WTC11 (cell line): ENCODE data around the gene CALML3. TPM values are rescaled to one million over a fixed set of nuclear protein-coding genes. Genes with fewer than 3 reads are reported as not detected.
"Not testable (repeated sequence)": the region's sequence is repeated elsewhere in the genome, so short reads cannot be mapped to it uniquely, and the experiment has no call there.

Experiments
- ATAC-seq: fragments of 200-7000 bp; cut with Tn5 transposase; 2 replicates; pipeline ENCODE4 v1.10.0; 2021; ENCODE audit warnings: mild to moderate bottlenecking, moderate library complexity
- Bru-seq: library from RNA; stranded (reverse); fragments of 400-500 nt; gene quantifications from one replicate; lab custom pipeline; 2021; lab: Mats Ljungman, UMichigan
- CTCF ChIA-PET: fragments of 300-600 bp; sonication (Branson Sonifier 250); formaldehyde crosslinking; loops from one replicate; lab custom pipeline; 2021; ENCODE audit warnings: antibody characterized with exemption; lab: Charles Lee
- POLR2A ChIA-PET: fragments of 350-600 bp; sonication (Branson Sonifier 250); formaldehyde crosslinking; loops from one replicate; lab custom pipeline; 2021; ENCODE audit warnings: antibody characterized with exemption; lab: Charles Lee
- DNase-seq: peaks from one replicate; pipeline ENCODE4 v3.0.0; 2021; ENCODE audit warnings: low spot score
- H3K27ac Mint-ChIP-seq: 2 replicates; pipeline ENCODE4 v1.8.0; 2021; ENCODE audit warnings: mixed read lengths
- H3K27me3 Mint-ChIP-seq: 2 replicates; pipeline ENCODE4 v1.8.0; 2021; ENCODE audit warnings: low read depth, mild to moderate bottlenecking, moderate library complexity, mixed read lengths
- H3K36me3 Mint-ChIP-seq: 2 replicates; pipeline ENCODE4 v1.8.0; 2021; ENCODE audit warnings: mixed read lengths
- H3K4me1 Mint-ChIP-seq: 2 replicates; pipeline ENCODE4 v1.8.0; 2022; ENCODE audit warnings: mixed read lengths
- H3K4me3 Mint-ChIP-seq: 2 replicates; pipeline ENCODE4 v1.8.0; 2021; ENCODE audit warnings: mild to moderate bottlenecking, moderate library complexity, mixed read lengths
- H3K9me3 Mint-ChIP-seq: 2 replicates; pipeline ENCODE4 v1.8.0; 2021; ENCODE audit warnings: mixed read lengths
- ATF1 ChIP-seq: sonication (generic); formaldehyde crosslinking; IDR thresholded peaks from 2 replicates; pipeline ENCODE4 v1.8.1; 2023; ENCODE audit warnings: mild to moderate bottlenecking, moderate library complexity, missing genetic modification reagents
- ELF4 ChIP-seq: sonication (generic); formaldehyde crosslinking; IDR thresholded peaks from 2 replicates; pipeline ENCODE4 v1.8.1; 2022; ENCODE audit warnings: low read depth, mild to moderate bottlenecking, moderate library complexity, missing genetic modification reagents
- MAX ChIP-seq: sonication (generic); formaldehyde crosslinking; IDR thresholded peaks from 2 replicates; pipeline ENCODE4 v1.8.0; 2022; ENCODE audit warnings: mild to moderate bottlenecking, missing genetic modification reagents
- NFE2L1 ChIP-seq: sonication (generic); formaldehyde crosslinking; IDR thresholded peaks from 2 replicates; pipeline ENCODE4 v1.8.1; 2023; ENCODE audit warnings: missing genetic modification reagents
- TEAD1 ChIP-seq: sonication (generic); formaldehyde crosslinking; IDR thresholded peaks from 2 replicates; pipeline ENCODE4 v1.8.0; 2022; ENCODE audit warnings: mild to moderate bottlenecking, missing genetic modification reagents
- TEAD4 ChIP-seq: sonication (generic); formaldehyde crosslinking; IDR thresholded peaks from 2 replicates; pipeline ENCODE4 v1.8.0; 2022; ENCODE audit warnings: mild to moderate bottlenecking, missing genetic modification reagents
- USF2 ChIP-seq: sonication (generic); formaldehyde crosslinking; IDR thresholded peaks from 2 replicates; pipeline ENCODE4 v1.8.1; 2023; ENCODE audit warnings: mild to moderate bottlenecking, missing genetic modification reagents, moderate library complexity
- ZBTB21 ChIP-seq: sonication (generic); formaldehyde crosslinking; IDR thresholded peaks from 2 replicates; pipeline ENCODE4 v1.8.1; 2023; ENCODE audit warnings: mild to moderate bottlenecking, missing genetic modification reagents, borderline replicate concordance
- ZNF512 ChIP-seq: sonication (generic); formaldehyde crosslinking; IDR thresholded peaks from 2 replicates; pipeline ENCODE4 v1.8.1; 2022; ENCODE audit warnings: missing genetic modification reagents, borderline replicate concordance
- long read RNA-seq, 3 experiments: library from RNA in 1 of 3; library from capped mRNA in 1 of 3; library from polyadenylated mRNA in 1 of 3; unstranded in 2 of 3; stranded (forward) in 1 of 3; transcript quantifications; one replicate each; pipeline ENCODE4 v2.0.0, GENCODE V29; 2021
- total RNA-seq: library from RNA; stranded (reverse); gene quantifications from 3 replicates; pipeline ENCODE4 v1.2.3, GENCODE V29; 2021
- TF ChIP-seq, protein P1 (sequence below): fragments of 250-450 bp; sonication (Bioruptor Pico); IDR thresholded peaks from 2 replicates; pipeline ENCODE4 v1.8.0; 2021; ENCODE audit warnings: mild to moderate bottlenecking
- TF ChIP-seq, protein P2 (sequence below): sonication (generic); formaldehyde crosslinking; IDR thresholded peaks from 2 replicates; pipeline ENCODE4 v1.8.0; 2023; ENCODE audit warnings: mild to moderate bottlenecking, missing genetic modification reagents
- TF ChIP-seq, protein P3 (sequence below): fragments of 250-450 bp; sonication (Bioruptor Pico); IDR thresholded peaks from 2 replicates; pipeline ENCODE4 v1.9.0; 2021; ENCODE audit warnings: mild to moderate bottlenecking, borderline replicate concordance

CALML3 gene
- total RNA-seq, result not detected in 3 replicates
- not detected for Bru-seq, nascent RNA
- long read RNA-seq, experiment 1, result 0 reads
- long read RNA-seq, experiment 2, result 0 reads
- long read RNA-seq, experiment 3, result 0 reads

- Mint-ChIP-seq H3K27me3 (peaks cover 4% of the 10 kb centered on the region), H3K36me3 (peaks cover 5% of the 10 kb centered on the region), H3K27ac (peak within 1 kb of the TSS; percentile 85; the same call in 1 of the 2 replicates), H3K9me3 (peaks cover 7% of the 10 kb centered on the region), H3K4me3 (no peak within 1 kb of the TSS), H3K4me1 (peaks cover 22% of the 10 kb centered on the region)
- POLR2A ChIA-PET, result no interaction called here
- DNase-seq (no peak), ATAC-seq (no peak)
- CTCF ChIA-PET, result interaction anchor here (1.2 kb wide), 1 partner anchor 98 kb away, joined by 4 read pairs; no protein-coding TSS in a partner anchor
- no peak for TF ChIP-seq USF2
- no peak for TF ChIP-seq ATF1
- no peak for TF ChIP-seq ZBTB21 (CRISPR knock-in tag)
- no peak for TF ChIP-seq ZNF512 (CRISPR knock-in tag)
- TF ChIP-seq, protein P1, sequence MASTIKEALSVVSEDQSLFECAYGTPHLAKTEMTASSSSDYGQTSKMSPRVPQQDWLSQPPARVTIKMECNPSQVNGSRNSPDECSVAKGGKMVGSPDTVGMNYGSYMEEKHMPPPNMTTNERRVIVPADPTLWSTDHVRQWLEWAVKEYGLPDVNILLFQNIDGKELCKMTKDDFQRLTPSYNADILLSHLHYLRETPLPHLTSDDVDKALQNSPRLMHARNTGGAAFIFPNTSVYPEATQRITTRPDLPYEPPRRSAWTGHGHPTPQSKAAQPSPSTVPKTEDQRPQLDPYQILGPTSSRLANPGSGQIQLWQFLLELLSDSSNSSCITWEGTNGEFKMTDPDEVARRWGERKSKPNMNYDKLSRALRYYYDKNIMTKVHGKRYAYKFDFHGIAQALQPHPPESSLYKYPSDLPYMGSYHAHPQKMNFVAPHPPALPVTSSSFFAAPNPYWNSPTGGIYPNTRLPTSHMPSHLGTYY, result no peak
- no peak for TF ChIP-seq NFE2L1
- no peak for TF ChIP-seq ELF4
Observed at GRCh38 chr10:5524641-5525560, at the start of gene CALML3. Gene CALML3, plus strand, starts transcription at chr10:5524961. Its CDS starts 125 bp downstream, at chr10:5525086.

DNA sequence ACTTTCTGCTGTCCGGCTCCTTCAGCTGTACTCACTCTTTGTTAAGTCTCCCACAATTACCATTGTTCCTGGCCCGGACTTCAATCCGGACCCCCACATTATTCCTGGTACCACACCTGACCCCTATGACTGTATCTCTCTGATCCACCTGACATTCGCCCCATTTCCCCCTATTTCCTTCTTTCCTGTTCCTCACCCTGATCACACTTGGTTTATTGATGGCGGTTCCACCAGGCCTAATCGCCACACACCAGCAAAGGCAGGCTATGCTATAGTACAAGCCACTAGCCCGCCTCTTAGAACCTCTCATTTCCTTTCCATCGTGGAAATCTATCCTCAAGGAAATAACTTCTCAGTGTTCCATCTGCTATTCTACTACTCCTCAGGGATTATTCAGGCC, 49.7 kb upstream of the CALML3 start:
- Mint-ChIP-seq H3K27me3 (peaks cover 14% of the 10 kb centered on the region; the same call in 1 of the 2 replicates), H3K36me3 (peaks cover 28% of the 10 kb centered on the region), H3K9me3 (peaks cover 26% of the 10 kb centered on the region)
- DNase-seq, ATAC-seq, H3K27ac Mint-ChIP-seq, H3K4me3 Mint-ChIP-seq, H3K4me1 Mint-ChIP-seq, CTCF ChIA-PET, POLR2A ChIA-PET: not testable (repeated sequence)

- ChIA-PET CTCF (interaction anchor here (0.8 to 1.7 kb wide), 7 partner anchors 9 to 154 kb away, joined by 3 to 10 read pairs (median 4); no protein-coding TSS in a partner anchor), POLR2A (interaction anchor here (0.6 to 1.6 kb wide), 5 partner anchors 9 to 413 kb away, joined by 3 to 5 read pairs (median 4); partner anchors contain the start of gene ANKRD16)
- not testable (repeated sequence) for H3K4me1 Mint-ChIP-seq, H3K27me3 Mint-ChIP-seq, H3K27ac Mint-ChIP-seq, ATAC-seq, DNase-seq
- peak overlapping the region; percentile 20; the same call in 1 of the 2 replicates for H3K4me3 Mint-ChIP-seq
- H3K9me3 Mint-ChIP-seq, result peaks cover 18% of the 10 kb centered on the region
- peaks cover 21% of the 10 kb centered on the region for H3K36me3 Mint-ChIP-seq
- TF ChIP-seq TEAD1 (peak; percentile 87; the same call in 1 of the 2 replicates), TEAD4 (CRISPR knock-in tag) (peak; percentile 31; the same call in 1 of the 2 replicates), MAX (CRISPR knock-in tag) (0 out of 2 replicates have a peak, but pooled peaks have one; percentile 25)
- TF ChIP-seq, protein P2, sequence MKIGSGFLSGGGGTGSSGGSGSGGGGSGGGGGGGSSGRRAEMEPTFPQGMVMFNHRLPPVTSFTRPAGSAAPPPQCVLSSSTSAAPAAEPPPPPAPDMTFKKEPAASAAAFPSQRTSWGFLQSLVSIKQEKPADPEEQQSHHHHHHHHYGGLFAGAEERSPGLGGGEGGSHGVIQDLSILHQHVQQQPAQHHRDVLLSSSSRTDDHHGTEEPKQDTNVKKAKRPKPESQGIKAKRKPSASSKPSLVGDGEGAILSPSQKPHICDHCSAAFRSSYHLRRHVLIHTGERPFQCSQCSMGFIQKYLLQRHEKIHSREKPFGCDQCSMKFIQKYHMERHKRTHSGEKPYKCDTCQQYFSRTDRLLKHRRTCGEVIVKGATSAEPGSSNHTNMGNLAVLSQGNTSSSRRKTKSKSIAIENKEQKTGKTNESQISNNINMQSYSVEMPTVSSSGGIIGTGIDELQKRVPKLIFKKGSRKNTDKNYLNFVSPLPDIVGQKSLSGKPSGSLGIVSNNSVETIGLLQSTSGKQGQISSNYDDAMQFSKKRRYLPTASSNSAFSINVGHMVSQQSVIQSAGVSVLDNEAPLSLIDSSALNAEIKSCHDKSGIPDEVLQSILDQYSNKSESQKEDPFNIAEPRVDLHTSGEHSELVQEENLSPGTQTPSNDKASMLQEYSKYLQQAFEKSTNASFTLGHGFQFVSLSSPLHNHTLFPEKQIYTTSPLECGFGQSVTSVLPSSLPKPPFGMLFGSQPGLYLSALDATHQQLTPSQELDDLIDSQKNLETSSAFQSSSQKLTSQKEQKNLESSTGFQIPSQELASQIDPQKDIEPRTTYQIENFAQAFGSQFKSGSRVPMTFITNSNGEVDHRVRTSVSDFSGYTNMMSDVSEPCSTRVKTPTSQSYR (CRISPR knock-in tag), result 0 out of 2 replicates have a peak, but pooled peaks have one; percentile 45
- TF ChIP-seq, protein P3, sequence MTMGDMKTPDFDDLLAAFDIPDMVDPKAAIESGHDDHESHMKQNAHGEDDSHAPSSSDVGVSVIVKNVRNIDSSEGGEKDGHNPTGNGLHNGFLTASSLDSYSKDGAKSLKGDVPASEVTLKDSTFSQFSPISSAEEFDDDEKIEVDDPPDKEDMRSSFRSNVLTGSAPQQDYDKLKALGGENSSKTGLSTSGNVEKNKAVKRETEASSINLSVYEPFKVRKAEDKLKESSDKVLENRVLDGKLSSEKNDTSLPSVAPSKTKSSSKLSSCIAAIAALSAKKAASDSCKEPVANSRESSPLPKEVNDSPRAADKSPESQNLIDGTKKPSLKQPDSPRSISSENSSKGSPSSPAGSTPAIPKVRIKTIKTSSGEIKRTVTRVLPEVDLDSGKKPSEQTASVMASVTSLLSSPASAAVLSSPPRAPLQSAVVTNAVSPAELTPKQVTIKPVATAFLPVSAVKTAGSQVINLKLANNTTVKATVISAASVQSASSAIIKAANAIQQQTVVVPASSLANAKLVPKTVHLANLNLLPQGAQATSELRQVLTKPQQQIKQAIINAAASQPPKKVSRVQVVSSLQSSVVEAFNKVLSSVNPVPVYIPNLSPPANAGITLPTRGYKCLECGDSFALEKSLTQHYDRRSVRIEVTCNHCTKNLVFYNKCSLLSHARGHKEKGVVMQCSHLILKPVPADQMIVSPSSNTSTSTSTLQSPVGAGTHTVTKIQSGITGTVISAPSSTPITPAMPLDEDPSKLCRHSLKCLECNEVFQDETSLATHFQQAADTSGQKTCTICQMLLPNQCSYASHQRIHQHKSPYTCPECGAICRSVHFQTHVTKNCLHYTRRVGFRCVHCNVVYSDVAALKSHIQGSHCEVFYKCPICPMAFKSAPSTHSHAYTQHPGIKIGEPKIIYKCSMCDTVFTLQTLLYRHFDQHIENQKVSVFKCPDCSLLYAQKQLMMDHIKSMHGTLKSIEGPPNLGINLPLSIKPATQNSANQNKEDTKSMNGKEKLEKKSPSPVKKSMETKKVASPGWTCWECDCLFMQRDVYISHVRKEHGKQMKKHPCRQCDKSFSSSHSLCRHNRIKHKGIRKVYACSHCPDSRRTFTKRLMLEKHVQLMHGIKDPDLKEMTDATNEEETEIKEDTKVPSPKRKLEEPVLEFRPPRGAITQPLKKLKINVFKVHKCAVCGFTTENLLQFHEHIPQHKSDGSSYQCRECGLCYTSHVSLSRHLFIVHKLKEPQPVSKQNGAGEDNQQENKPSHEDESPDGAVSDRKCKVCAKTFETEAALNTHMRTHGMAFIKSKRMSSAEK (CRISPR knock-in tag), result peak; percentile 70; the same call in 1 of the 2 replicates
Observed at GRCh38 chr10:5475974-5476807, 48.6 kb upstream of the CALML3 start.
